Measurements from ENCODE around the gene NTF4. TPM values are rescaled to one million over a fixed set of nuclear protein-coding genes. Genes with fewer than 3 reads are reported as not detected.

NTF4 gene
- total and polyA plus RNA-seq, 2 of the 13 experiments (the other 11 are each of a cell fraction or from before 2014, with no cell fraction given), result not detected

- ATAC-seq (no peak), DNase-seq (ENCODE audit: low spot score) (no peak), FAIRE-seq (no peak)
- WGBS (ENCODE audit: low lambda C conversion rate), result 96% methylated on average over 23 of the region's 23 CpGs
- intact Hi-C loops (cut with micrococcal nuclease; ENCODE audit: unreplicated experiment) (loop anchor here (5.0 kb wide), 1 partner anchor 53 kb away; no protein-coding TSS in a partner anchor), in situ Hi-C loops (cut with HindIII; ENCODE audit: extremely low pct_ligation_motif_present, low pct_unique_long_range_greater_than_20kb) (loop anchor here (10.0 kb wide), 1 partner anchor 100 kb away; no protein-coding TSS in a partner anchor)
- no peaks in the 10 kb centered on the region for H3K4me1 ChIP-seq (ENCODE audit: insufficient read depth, low read length)
- no peak overlapping the region for H3K4me3 ChIP-seq (replicated peaks in 1 of 3; ENCODE audit: insufficient read depth in 1 of 3, low read depth in 2 of 3, low read length in 3 of 3)
- no peaks in the 10 kb centered on the region for H3K9me3 ChIP-seq (ENCODE audit: low read length)
- ChIA-PET POLR2A (interaction anchor here (1.4 kb wide), 1 partner anchor 20 kb away, joined by 4 read pairs; the partner anchor contains the start of gene LIN7B), CTCF (ENCODE audit: low intra/inter-chr PET ratio, low total read pairs) (no interaction called here)
- no peak overlapping the region for H2AFZ ChIP-seq (ENCODE audit: low read length)
- peak; percentile 56 for TF ChIP-seq RBFOX2 (IDR thresholded peaks at IDR 0.05; ENCODE audit: low read depth, low read length)
- no peak for TF ChIP-seq KDM3A (CRISPR knock-in tag; IDR thresholded peaks at IDR 0.05; ENCODE audit: low read depth)
- no peak for TF ChIP-seq CREBL2 (CRISPR knock-in tag; IDR thresholded peaks at IDR 0.05; ENCODE audit: borderline replicate concordance)
- TF ChIP-seq AGO2 (optimal IDR thresholded peaks at IDR 0.05; ENCODE audit: low read depth, low read length), result peak; percentile 40
- no peak for TF ChIP-seq ZFP36 (IDR thresholded peaks at IDR 0.05; ENCODE audit: borderline replicate concordance, low read depth, low read length, partially characterized antibody)
- TF ChIP-seq KAT2B (IDR thresholded peaks at IDR 0.05; ENCODE audit: borderline replicate concordance, low read depth, low read length), result no peak
- TF ChIP-seq NKX3-1 (CRISPR knock-in tag; IDR thresholded peaks at IDR 0.05), result no peak
- no peak for TF ChIP-seq ZMAT3 (CRISPR knock-in tag; conservative IDR thresholded peaks at IDR 0.05)
- H3K27me3 ChIP-seq (ENCODE audit: control insufficient read depth in 1 of 2, insufficient read depth in 2 of 2, low read length in 2 of 2), result no peaks in the 10 kb centered on the region
- H4K20me1 ChIP-seq (ENCODE audit: insufficient read depth, low read length), result peaks cover 32% of the 10 kb centered on the region
- H3K36me3 ChIP-seq (replicated peaks in 1 of 2; ENCODE audit: control insufficient read depth in 1 of 2, insufficient read depth in 2 of 2, low read length in 2 of 2), result peaks cover 44 to 82% of the 10 kb centered on the region in 2 experiments
- H3K27ac ChIP-seq (ENCODE audit: extremely low read length, insufficient read depth, low read length), result no peak overlapping the region
- H3K4me2 ChIP-seq (ENCODE audit: low read depth, low read length), result no peak overlapping the region
- no peak overlapping the region for H3K9ac ChIP-seq (ENCODE audit: insufficient read depth, low read depth, low read length)
- peaks cover 31% of the 10 kb centered on the region for H3K79me2 ChIP-seq (ENCODE audit: insufficient read depth, low read length)
- no TSS peak for BruUV-seq (replicated peaks)
Measured at GRCh38 chr19:49094505-49095482, 30.2 kb upstream of the NTF4 start.

Measured in HepG2 (cell line).